Stromal cell of bone marrow (primary cell): Measurements from ENCODE around the gene TDRD6.
"Not testable (repeated sequence)": the region's sequence is repeated elsewhere in the genome, so short reads cannot be mapped to it uniquely, and the experiment has no call there.

Experiments
- DNase-seq: peaks from one replicate; pipeline ENCODE4 v3.0.0-alpha.2; 2012; ENCODE audit warnings: low read depth

The TDRD6 gene

GRCh38 chr6:46744159-46744725 lies 56.6 kb downstream of the TDRD6 start:
- not testable (repeated sequence) for DNase-seq

- DNase-seq = no peak
Measured at GRCh38 chr6:46745973-46746372, 58.3 kb downstream of the TDRD6 start.

GRCh38 chr6:46746696-46747095 lies 59.0 kb downstream of the TDRD6 start, which contains the start of gene ANKRD66:
TSS of gene ANKRD66 (plus strand) at chr6:46746933. CDS start at chr6:46751949, 5,016 bp downstream.
- no peak for DNase-seq

- no peak for DNase-seq
Measured at GRCh38 chr6:46748940-46749503, 61.3 kb downstream of the TDRD6 start.

GRCh38 chr6:46749731-46750130 lies 62.0 kb downstream of the TDRD6 start:
- no peak for DNase-seq

- DNase-seq = no peak
Measured at GRCh38 chr6:46751658-46752057, 64.0 kb downstream of the TDRD6 start.
